HG02759 (cell line): ENCODE results near the gene GPA33.

Experiments
- ATAC-seq: cut with Tn5 transposase; IDR thresholded peaks from one replicate; pipeline ENCODE4 v1.9.1; 2021; ENCODE audit warnings: mild to moderate bottlenecking, moderate library complexity; ENCODE audit not compliant: unreplicated experiment

The GPA33 gene

DNA sequence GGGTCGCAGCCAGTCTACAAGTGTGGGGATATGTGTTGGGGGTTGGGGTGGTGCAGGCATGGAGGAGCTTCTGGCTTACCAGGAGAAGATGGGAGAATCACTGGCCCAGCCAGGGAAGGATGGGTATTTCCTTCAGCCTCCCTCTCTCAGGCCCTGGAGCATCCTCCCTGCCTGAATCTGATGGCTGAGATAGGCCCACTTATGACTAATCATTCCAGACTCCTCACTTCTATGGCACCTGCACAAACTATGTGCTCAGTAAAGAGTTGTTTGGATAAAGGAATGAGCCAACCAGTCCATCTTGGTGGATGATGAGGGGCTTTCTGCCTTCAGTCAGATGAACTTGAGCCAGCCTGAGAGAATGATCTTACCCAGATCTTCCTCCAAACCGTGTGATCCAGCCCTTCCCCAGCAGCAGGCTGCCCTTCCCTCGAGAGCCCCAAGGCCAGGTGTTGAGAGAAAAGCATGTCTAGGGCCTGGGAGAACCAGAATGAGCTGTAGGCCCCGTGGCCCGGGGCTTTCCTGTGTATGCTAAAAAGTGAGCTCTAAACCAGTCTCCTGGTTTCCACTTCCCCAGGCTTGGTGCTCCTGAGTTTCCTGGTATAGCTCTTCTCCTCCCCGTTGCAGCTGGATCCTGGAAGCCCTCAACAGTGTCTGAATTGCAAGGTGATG is 1.3 kb downstream of the GPA33 start:
- no peak for ATAC-seq

DNA sequence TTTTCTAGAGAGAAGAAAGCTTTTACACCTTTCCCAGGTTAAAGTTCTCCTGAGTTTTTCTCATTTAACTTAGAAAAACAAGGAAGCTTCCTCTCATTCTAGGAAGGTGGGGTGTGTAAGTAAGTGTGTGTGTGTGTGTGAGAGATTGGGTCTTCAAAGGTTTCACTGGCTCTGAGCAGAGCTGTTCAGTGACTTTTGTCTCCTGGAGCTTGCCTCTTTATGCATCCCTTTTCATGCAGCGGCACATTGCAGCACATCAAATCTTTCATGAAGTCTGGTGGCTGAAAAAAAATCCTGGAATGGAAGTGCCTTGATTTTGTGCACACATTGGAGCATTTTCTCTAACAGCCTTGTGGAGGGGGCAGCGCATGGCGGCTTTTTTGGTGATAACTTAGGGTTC is 3.4 kb downstream of the GPA33 start:
- no peak for ATAC-seq

DNA sequence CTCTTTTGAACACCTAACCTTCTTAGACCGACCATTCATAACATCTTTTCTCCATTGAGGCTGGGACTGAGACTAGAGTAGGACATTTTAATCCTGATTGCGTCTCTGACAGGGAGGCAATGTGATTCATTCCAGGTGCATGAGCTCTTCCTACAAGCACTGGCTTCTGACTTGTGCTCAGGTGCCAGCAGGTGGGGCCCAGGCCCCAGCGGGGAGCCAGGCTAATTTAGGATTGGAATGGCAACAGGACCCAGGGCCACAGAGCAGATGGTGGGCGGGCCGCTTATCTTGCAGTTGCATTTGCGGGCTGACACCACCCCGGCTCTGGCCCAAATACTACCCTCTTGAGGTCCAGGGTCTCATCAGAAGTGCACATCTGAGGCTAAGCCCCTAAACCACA is 4.1 kb downstream of the GPA33 start:
- no peak for ATAC-seq

DNA sequence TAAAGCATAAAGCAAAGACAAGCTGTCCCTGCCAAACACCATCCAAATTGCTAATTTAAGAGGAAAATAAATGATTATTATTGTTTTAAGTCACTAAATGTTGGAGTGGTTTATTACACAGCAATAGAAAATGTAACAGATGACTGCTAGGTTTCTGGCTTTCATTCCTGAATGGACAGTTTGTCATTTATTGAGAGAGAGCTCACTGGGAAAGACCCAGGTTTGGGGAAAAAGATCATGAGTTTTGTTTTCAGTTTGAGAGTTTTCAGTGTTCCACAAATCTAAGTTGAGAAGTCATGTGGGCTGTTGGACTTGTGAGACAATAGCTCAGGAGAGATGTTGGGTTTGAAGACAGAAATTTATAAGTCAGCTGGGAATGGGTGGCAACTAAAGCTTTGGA is 5.4 kb downstream of the GPA33 start:
- no peak for ATAC-seq

DNA sequence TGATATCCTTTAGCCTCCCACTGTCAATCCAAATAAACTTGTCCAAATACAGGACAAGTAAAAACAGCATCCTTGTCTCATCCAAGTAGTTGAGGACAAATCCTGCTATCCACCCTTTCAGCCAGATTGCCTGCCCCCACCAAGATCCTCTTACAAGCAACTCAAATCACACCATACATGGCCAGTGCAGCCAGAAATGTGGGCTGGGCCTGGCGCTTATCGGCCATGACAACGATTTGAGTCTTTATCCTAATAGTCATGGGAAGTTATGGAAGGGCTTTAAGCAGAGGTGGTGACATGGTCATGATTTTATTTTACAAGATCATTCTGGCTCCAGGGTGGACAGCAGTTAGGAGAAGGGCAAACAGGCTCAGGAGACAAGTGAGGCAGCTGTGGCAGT is 6.3 kb downstream of the GPA33 start:
- no peak for ATAC-seq

DNA sequence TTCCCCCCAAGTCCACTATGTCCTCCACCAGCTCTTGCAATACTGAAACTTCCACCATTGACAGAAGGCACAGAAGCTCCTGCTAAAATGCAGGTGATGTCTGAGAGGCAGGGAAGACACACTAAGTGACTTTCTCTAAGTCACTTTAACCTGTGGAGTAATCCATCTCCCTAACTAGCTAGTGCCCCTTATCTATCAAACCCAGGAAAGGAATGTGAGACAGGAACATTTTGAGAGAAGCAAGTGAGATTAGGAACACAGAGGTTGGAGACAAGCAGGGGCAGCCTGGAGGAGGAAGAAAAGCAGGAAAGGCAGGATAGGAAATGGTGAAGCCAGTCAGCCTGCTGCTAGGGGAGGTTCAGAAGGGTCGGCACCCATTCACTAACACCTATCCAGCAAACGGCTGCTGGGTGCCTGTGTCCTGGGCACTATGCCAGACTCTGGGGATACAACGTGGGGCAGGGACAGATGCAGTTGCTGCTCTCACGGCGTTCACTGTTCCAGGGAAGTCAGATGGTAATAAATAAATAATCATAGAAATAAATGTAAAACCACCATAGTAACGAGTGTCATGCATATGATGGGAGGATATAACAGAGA is 7.0 kb downstream of the GPA33 start:
- ATAC-seq = no peak

DNA sequence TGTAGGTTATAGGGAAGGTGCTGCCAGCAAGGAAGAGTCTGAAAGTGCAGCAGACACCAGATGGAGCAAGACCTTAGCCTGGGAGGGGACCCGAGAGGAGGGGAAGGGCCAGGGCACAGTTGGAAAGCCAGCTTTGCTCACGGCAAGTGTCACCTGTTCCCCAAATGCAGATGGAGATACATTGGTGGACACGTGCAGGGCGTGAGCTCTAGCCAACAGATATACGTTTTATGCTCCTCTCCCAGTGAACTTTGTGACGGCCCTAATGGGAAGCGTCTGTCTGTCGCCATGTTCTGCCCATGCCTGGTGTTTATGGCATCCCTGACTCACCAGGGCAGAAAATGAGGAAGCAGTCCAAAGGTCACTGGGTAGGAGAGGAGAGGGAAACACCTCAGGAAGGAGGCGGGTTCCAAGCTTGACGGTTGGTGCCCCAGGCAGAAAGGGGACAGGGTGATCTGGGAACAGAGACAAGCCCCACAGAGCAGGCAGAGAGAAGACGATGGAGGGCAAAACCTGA is 7.6 kb downstream of the GPA33 start:
- ATAC-seq = no peak

DNA sequence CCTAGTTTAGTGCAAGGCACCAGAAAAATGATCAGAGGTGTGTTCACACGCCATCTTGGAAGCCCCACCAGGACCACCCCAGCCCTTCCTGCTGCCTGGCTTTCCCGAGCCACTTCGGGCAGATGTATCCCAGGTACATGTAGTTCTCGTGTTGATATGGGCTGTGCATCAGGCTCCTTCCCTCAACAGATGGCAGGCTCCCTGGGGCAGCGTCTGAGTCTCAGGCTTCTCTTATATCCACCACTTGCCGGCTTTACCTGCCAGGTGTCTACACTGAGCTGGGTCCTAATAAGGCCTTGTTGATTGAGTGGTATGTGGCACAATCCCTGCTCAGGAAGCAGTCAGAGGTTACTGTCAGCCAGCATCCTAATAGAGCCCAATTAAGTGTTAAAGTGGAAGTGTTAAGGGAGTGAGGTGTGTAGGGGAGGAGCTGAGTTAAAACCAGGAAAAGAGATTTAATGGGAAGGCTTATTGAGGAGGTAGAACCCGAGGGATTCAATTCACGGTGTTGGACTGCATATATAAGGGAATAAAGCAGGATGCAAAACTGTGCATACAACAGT is 8.5 kb downstream of the GPA33 start:
- ATAC-seq = no peak

DNA sequence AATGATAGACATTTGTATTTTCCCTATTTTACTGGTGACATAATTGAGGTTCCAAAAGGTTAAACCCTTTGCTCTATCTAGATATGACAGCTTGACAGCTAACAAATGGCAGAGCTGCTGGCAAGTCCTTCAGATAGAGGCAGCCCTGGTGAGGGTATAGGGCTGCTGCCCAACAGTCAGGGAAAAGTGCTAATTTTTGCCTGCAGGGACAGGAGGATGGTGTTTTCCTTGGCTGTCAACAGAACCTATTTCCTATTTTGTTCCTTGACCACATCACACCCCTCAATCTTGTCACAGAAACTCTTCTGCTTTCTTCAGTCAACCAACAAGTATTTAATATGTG is 12.3 kb downstream of the GPA33 start:
- no peak for ATAC-seq

DNA sequence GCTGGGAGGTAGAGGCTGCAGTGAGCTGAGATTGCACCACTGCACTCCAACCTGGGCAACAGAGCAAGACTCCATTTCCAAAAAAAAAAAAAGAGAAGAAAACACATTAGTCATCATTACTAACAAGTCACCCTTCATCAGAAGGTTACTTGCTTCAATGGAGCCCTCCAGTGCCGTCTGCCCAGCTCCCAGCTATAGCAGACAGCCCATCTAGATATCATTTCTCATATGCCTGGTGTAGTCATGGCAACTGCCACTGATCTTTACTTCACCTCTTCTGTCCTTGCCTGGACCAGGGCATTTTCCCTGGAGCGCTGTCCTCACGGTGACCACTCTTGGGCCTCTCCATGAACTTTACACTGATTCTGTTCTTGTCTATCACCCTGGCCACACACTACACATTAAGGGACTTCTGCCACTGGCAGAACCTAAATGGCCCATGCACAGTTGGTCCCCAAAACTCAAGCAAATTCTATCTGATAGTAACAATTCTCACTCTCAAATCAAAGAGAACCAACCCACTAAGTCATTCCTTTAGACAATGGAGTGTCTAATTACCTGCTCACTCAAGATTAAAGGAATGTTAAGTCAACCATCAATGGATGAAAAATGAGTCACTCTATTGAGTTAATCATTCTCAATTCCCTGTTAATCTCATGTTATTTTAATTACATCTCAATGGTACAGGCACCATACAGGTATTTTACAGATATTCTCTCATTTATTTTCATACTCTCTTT is 12.9 kb downstream of the GPA33 start:
- ATAC-seq = no peak

DNA sequence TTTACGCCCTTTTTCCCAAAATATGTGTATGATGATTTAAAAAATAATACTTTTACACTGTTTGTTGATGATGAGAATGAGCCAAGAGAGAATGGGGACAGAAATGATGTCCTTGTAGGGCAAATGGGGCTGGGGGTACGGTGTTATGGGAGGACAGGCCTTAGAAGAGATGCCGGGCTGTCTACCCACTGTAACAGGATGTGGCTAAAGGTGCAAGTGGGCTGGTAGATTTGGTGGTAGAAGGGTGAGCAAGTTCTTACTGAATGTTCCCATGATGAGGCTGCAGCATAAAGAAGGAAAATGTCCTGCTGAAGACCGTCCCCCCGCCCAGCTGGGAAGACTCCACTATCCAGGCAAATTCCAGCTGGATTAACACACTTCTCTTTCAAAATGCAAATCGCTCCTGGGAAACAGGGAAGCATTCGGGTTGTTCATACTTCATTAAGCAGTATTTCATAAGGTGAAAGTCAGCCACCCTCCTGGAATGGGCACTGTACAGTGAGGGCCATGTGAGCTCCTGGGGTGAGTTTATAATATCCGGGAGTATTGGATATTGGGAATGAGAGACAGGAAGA is 14.0 kb downstream of the GPA33 start:
- ATAC-seq = no peak

DNA sequence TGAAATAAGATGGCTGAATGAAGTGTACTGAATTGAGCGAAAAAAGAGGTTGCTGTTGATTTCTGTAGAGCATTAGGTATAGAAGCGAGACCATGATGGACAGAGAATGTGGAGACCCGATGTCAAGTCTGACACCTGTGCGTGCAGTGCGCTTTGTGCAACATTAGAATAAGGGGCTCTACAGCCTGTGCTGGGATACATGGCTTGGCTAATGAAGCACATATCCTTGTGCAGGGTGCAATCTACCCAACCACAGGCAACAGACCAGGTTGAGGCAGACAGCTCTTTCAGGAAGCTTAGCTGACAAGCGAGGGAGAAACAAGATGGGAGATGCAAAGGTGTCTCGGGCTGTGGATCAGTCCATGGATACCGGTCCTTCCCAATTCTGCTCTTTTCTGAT is 18.9 kb downstream of the GPA33 start:
- no peak for ATAC-seq

DNA sequence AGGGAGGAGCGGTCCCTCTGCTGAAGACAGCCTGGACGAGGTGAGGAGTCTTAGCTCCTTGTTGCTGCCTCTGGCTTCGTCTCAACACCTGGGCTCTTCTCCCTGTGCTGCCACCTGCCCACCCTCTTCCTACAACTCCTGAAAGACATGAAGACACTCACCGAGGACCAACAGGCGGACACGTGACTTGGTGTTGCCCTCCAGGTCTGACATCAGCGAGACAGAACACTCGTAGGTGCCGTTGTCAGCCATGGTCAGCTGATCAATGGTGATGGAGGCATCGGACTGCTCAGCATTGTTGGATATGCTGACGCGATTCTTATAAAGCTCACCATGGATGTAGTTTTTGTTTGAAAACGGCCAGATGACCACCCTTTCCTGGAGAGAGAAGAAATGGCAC is 21.4 kb downstream of the GPA33 start:
- ATAC-seq = no peak

DNA sequence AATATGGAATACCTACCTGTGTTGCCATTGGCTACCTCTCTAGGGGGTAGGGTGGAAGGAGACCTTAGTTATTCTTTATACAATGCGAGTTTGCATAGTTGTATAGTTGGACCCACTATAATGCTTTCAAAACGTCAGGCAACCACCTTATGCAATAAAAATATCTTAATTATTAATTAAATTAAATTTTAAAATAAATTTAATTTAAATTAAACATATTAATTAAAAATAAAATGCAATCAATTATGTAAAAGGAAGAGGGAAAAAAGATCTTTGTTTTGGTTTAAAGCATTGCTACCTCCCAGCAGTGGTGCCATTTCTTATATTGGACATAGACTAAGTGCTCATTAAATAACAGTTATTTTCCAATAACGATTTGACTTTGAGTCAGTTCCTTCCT is 22.3 kb downstream of the GPA33 start:
- no peak for ATAC-seq

DNA sequence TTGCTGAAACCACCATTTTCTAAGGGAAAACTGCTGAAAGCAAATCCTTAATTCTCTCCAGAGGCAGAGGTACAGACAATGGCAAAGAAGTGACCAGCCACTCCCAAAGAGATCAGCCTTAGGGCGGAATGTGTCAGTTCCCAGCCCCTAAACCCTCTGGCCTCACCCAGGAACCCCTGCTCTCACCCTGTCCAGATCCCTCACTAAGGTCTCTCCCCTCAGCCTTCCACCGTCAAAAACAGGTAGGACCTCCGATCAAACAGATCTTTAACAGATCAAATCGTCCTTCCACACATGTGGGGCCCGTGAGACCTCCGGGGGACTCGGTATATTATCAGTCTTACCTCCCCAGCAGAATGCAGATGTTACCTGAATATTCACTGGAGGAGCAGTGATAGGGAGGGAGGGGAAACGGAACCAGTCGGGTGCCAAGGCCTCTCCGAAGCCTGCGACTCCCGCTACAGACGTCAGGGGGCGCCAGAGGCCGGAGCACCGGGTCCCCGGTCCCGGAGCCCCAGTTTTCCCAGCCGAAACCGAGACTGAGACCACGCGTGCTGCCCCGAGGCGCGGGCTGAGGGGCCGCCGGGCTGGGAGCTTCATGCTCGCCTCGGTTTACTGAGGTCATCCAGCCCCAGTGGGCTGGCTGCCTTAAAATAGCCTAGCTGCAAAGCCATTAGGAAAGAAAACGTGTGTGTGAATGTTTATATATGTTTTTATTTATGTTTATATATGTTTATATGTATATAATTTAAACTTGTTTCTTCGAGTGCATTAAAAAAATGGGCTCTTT is 23.6 kb downstream of the GPA33 start:
- peak; percentile 81 for ATAC-seq

DNA sequence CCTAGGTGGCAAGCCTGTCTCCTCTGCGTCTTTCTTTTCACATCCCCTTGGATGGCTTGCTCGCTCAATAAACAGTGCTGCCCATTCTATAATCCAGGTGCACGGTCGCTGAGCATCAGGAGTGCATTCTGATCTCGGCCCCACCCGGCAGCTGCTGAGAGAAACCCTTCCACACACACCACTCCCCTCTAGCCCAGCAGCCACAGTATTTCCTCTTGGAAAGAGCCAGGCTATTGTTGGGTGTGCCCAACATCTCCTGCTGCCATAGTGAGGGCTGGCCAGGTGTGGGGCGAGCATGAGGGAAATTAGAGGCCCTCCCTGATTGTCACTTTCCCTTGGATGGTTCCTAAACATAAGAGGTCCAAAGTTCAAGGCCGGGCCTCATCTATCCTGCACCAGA is 24.7 kb downstream of the GPA33 start:
- no peak for ATAC-seq

DNA sequence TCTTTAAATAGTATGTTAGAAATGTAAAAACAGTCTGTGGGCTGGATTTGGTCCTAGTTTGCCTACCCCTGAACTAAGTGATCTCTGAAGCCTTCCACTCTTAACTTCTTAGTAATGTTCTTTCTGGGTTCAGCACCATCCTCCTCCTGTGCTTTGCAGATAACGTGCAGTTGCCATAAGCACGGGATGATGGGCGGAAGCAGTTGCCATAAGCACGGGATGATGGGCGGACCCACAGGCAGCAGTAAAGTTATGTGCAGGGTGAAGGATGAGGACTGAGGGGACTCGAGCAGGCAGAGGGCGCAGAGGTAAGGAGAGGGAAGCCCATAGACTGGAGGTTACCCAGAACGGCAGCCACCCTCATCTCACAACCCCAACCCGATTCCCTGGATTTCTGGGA is 25.6 kb downstream of the GPA33 start:
- no peak for ATAC-seq

DNA sequence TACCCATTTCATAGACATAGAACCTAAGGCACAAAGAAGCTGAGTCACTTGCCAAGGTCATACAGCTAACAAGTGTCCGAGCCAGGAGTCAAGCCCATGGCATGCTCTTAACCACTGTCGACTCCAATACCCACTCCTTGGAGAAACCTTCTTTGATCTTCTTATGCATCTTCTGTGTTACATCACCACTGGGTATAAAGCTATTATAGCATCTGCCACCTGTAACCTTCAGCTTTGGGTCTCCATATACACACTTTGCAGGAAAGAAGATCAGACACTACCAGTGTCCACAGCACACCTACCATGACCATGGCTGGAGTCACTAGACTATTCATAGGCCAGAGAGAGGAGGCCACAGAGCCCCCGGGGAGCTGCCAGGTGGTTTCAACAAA is 29.1 kb downstream of the GPA33 start:
- no peak for ATAC-seq

DNA sequence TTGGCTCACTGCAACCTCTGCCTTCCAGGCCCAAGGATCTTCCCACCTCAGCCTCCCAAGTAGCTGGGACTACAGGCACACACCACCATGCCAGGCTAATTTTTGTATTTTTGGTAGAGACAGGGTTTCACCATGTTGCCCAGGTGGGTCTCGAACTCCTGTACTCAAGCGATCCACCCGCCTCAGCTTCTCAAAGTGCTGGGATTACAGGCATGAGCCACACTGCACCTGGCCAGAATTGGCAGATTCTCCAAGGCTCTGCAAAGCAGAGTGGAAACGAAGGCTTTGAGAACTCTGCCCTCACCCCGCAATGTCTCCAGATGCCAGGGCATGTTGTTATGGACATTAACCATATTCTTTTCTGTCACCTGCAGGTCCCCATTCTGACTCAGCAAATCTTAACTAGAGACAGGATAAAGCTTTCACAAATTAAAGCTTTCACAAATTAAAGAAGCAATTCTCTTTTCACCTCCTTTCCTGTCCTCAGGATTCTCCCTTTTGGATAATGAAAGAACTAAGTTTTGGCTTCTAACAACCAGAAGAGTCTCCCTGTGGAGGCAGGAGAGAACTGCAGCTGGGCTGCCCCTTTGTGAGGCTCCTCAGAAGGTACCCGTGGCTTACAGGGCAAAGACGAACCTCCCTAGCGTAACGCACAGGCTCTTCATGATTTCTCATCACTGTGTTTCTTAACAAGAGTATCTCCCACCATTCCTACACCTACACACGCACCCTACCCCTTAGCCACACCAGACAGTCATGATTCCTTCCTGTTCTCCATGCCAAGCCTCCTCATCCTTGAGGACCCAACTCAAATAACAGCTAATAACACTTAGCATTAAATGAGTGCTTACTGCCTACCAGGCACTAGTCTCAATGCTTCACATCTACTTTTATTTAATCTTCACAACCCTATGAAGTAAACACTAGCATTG is 29.8 kb downstream of the GPA33 start:
- no peak for ATAC-seq

DNA sequence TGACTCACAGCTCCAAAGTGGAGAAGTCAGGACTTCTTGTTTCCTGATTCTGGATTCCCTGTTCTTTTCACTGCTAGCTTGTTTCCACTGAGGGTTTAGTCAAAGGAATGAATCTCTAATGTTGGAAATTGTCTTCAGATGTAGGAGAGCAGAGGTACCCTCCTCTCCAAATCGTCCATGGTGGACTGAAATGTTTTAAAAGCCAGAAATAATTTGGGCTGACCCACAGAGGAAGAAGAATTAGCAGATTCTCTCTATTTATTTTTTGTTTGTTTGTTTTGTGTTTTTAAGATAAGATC is 30.4 kb downstream of the GPA33 start:
- no peak for ATAC-seq
